ENCODE results near the gene CIZ1. TPM values are rescaled to one million over a fixed set of nuclear protein-coding genes. Genes with fewer than 3 reads are reported as not detected.

CIZ1 gene
- total RNA-seq, 1 donor from 2014 or later: 33.4 TPM

DNA sequence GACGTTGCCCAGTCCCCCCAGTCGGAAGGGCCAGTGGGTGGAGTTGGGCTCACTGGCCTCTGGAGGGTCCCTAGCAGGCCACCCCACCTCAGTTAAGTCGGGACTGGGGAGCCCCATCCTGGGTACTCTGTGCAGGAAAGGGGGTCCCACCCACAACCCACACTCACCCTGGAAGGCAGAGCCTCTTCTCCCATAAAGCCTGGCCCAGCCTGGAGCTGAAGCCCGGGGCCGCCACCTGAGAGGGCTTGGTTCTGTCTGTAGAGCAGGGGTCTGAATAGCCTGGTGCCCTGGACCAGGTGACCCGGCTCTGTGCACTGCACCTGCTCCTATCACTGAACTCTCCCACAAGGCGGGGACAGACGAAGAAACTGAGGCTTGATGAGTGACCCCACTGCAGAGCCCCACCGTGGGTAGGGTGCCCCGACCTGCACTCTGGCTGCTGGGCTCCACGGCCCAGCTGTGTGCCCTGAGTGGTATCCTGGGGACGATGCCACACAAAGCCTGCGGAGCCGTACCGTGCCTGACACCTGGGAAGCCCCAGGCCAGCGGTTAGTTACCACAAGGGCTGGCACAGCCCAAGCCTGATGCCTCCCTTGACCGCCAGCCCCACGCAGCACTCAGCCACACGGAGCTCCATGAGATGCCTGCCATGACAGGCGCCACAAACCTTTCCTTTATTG is 71.2 kb downstream of the CIZ1 start:
- no peak for DNase-seq (ENCODE audit: low spot score)
- Mint-ChIP-seq H3K27me3 (ENCODE audit: insufficient read depth, low read depth) (peaks cover 3% of the 10 kb centered on the region), H3K36me3 (peaks cover 6% of the 10 kb centered on the region), H3K4me3 (no peak overlapping the region), H3K27ac (no peak overlapping the region), H3K9me3 (no peaks in the 10 kb centered on the region), H3K4me1 (peaks cover 10% of the 10 kb centered on the region)
- Histone ChIP-seq H3K4me3 (no peak overlapping the region), H3K9ac (no peak overlapping the region), H3K4me2 (no peak overlapping the region), H3K36me3 (no peaks in the 10 kb centered on the region), H3K27me3 (no peaks in the 10 kb centered on the region), H3F3A (ENCODE audit: low read depth) (peaks cover 7% of the 10 kb centered on the region), H2AFZ (replicated peaks) (no peak overlapping the region), H3K9me3 (ENCODE audit: low read depth) (no peaks in the 10 kb centered on the region), H3K79me2 (ENCODE audit: low read depth) (peaks cover 1% of the 10 kb centered on the region), H3K4me1 (peaks cover 4% of the 10 kb centered on the region), H4K20me1 (ENCODE audit: low read depth) (peaks cover 7% of the 10 kb centered on the region), H3K27ac (no peak overlapping the region)
- TF ChIP-seq EZH2phosphoT487 (IDR thresholded peaks at IDR 0.05) (no peak), EZH2 (IDR thresholded peaks at IDR 0.05) (no peak)
- TF ChIP-seq, protein P1, sequence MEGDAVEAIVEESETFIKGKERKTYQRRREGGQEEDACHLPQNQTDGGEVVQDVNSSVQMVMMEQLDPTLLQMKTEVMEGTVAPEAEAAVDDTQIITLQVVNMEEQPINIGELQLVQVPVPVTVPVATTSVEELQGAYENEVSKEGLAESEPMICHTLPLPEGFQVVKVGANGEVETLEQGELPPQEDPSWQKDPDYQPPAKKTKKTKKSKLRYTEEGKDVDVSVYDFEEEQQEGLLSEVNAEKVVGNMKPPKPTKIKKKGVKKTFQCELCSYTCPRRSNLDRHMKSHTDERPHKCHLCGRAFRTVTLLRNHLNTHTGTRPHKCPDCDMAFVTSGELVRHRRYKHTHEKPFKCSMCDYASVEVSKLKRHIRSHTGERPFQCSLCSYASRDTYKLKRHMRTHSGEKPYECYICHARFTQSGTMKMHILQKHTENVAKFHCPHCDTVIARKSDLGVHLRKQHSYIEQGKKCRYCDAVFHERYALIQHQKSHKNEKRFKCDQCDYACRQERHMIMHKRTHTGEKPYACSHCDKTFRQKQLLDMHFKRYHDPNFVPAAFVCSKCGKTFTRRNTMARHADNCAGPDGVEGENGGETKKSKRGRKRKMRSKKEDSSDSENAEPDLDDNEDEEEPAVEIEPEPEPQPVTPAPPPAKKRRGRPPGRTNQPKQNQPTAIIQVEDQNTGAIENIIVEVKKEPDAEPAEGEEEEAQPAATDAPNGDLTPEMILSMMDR (IDR thresholded peaks at IDR 0.05): no peak

DNA sequence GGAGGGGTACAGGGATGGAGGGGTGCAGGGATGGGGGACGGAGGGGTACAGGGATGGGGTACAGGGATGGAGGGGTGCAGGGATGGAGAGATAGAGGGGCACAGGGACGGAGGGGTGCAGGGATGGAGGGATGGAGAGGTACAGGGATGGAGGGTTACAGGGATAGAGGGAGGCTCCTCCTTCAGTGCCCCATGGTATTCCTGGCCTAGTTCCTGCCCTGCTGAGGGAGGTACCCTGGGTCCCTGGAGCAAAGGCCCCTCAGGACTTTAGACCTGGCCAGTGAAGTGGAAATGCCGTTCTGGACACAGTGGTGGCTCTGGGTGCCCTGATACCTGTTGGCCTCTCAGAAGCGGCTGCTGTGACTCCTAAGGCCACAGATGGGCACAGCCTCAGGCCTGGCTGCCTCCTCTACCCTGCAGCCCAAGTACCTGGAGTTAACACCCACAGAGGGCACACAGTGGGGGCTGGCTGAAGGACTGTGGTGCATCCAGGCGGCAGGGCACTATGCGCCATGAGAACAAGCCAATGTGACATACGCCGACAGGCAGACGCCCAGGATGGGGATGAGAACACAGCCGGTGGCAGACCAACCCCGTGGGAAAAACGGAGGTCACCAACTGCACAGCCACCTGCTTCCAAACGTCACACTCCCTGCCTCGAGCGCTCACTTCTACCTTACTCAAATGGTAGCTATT is 72.3 kb downstream of the CIZ1 start:
- peaks cover 7% of the 10 kb centered on the region for H3F3A ChIP-seq (ENCODE audit: low read depth)
- Mint-ChIP-seq H3K27me3 (ENCODE audit: insufficient read depth, low read depth) (peaks cover 3% of the 10 kb centered on the region), H3K4me3 (no peak overlapping the region), H3K36me3 (peaks cover 5% of the 10 kb centered on the region), H3K27ac (no peak overlapping the region), H3K4me1 (peaks cover 10% of the 10 kb centered on the region), H3K9me3 (no peaks in the 10 kb centered on the region)
- no peak for DNase-seq (ENCODE audit: low spot score)
- H3K27me3 ChIP-seq: no peaks in the 10 kb centered on the region
- peaks cover 4% of the 10 kb centered on the region for H3K4me1 ChIP-seq
- H3K9me3 ChIP-seq (ENCODE audit: low read depth): no peaks in the 10 kb centered on the region
- H2AFZ ChIP-seq (replicated peaks): no peak overlapping the region
- no peaks in the 10 kb centered on the region for H3K36me3 ChIP-seq
- TF ChIP-seq EZH2 (IDR thresholded peaks at IDR 0.05) (no peak), EZH2phosphoT487 (IDR thresholded peaks at IDR 0.05) (no peak)
- TF ChIP-seq, protein P1 (IDR thresholded peaks at IDR 0.05): no peak
- no peaks in the 10 kb centered on the region for H3K79me2 ChIP-seq (ENCODE audit: low read depth)
- H3K4me3 ChIP-seq: no peak overlapping the region
- no peak overlapping the region for H3K4me2 ChIP-seq
- H3K9ac ChIP-seq: no peak overlapping the region
- H4K20me1 ChIP-seq (ENCODE audit: low read depth): no peaks in the 10 kb centered on the region
- H3K27ac ChIP-seq: no peak overlapping the region

DNA sequence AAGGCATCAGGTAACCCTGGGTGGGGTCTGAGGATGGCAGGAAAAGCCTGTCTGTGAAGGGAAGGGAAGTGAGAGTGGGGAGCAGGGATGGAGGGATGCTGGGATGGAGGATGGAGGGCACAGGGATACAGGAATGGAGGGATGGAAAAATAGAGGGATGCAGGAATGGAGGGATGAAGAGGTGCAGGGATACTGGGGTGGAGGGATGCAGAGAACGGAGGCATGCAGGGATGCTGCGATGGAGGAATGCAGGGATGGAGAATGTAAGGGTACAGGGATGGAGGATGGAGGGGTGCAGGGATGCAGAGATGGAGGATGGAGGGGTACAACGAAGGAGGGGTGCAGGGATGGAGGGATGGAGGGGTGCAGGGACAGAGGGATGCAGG is 72.9 kb downstream of the CIZ1 start:
- Histone ChIP-seq H3K27me3 (no peaks in the 10 kb centered on the region), H3K4me1 (peaks cover 4% of the 10 kb centered on the region), H3F3A (ENCODE audit: low read depth) (peaks cover 7% of the 10 kb centered on the region), H3K4me3 (no peak overlapping the region), H4K20me1 (ENCODE audit: low read depth) (no peaks in the 10 kb centered on the region), H3K27ac (no peak overlapping the region), H3K4me2 (peak overlapping the region; percentile 63), H2AFZ (replicated peaks) (no peak overlapping the region), H3K9ac (no peak overlapping the region), H3K9me3 (ENCODE audit: low read depth) (no peaks in the 10 kb centered on the region), H3K79me2 (ENCODE audit: low read depth) (no peaks in the 10 kb centered on the region), H3K36me3 (no peaks in the 10 kb centered on the region)
- Mint-ChIP-seq H3K9me3 (no peaks in the 10 kb centered on the region), H3K36me3 (peaks cover 7% of the 10 kb centered on the region), H3K27ac (no peak overlapping the region), H3K4me3 (no peak overlapping the region), H3K27me3 (ENCODE audit: insufficient read depth, low read depth) (peaks cover 3% of the 10 kb centered on the region), H3K4me1 (peaks cover 11% of the 10 kb centered on the region)
- no peak for DNase-seq (ENCODE audit: low spot score)
- TF ChIP-seq EZH2phosphoT487 (IDR thresholded peaks at IDR 0.05) (no peak), EZH2 (IDR thresholded peaks at IDR 0.05) (no peak)
- TF ChIP-seq, protein P1 (IDR thresholded peaks at IDR 0.05): no peak

Measured in neural progenitor cell (in vitro differentiated cells).